ENCODE measurements around the gene NCBP3.

DNA sequence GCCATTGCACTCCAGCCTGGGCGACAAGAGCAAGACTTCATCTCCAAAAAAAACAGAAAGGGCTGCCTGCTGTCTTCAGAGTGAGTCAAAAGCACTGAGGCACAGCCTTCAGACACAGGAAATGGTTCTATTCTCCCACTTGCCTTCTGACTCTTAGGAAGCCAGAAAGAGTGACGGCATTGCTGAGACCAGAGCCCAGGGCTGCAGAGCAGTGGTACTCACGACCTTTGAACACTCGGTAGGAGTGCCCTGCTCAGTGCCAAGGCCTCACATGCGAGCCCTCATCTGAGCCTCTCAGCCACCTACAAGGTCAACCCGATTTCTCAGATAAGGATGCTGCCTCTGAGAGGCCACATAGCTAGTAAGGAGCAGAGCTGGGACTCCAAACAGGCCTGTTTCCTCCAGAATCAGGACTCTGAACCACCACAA is 41.5 kb downstream of the NCBP3 start:
- TF ChIP-seq, protein P1, sequence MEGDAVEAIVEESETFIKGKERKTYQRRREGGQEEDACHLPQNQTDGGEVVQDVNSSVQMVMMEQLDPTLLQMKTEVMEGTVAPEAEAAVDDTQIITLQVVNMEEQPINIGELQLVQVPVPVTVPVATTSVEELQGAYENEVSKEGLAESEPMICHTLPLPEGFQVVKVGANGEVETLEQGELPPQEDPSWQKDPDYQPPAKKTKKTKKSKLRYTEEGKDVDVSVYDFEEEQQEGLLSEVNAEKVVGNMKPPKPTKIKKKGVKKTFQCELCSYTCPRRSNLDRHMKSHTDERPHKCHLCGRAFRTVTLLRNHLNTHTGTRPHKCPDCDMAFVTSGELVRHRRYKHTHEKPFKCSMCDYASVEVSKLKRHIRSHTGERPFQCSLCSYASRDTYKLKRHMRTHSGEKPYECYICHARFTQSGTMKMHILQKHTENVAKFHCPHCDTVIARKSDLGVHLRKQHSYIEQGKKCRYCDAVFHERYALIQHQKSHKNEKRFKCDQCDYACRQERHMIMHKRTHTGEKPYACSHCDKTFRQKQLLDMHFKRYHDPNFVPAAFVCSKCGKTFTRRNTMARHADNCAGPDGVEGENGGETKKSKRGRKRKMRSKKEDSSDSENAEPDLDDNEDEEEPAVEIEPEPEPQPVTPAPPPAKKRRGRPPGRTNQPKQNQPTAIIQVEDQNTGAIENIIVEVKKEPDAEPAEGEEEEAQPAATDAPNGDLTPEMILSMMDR (IDR thresholded peaks at IDR 0.05; ENCODE audit: low read depth, low read length) = no peak
- no peak for TF ChIP-seq POLR2A (IDR thresholded peaks at IDR 0.05; ENCODE audit: extremely low read depth, insufficient read length)
